SK-N-MC (cell line): ENCODE measurements around the gene LRRC71.

Experiments
- EZH2 ChIP-seq: fragments of 200-600 bp; sonication (generic); IDR thresholded peaks from one replicate; pipeline ENCODE4 v1.6.1; 2017; ENCODE audit warnings: antibody characterized with exemption
- POLR2AphosphoS5 ChIP-seq: IDR thresholded peaks from 2 replicates; pipeline ENCODE4 v1.6.1; 2012; ENCODE audit warnings: mild to moderate bottlenecking, low read depth, low read length, borderline replicate concordance

DNA sequence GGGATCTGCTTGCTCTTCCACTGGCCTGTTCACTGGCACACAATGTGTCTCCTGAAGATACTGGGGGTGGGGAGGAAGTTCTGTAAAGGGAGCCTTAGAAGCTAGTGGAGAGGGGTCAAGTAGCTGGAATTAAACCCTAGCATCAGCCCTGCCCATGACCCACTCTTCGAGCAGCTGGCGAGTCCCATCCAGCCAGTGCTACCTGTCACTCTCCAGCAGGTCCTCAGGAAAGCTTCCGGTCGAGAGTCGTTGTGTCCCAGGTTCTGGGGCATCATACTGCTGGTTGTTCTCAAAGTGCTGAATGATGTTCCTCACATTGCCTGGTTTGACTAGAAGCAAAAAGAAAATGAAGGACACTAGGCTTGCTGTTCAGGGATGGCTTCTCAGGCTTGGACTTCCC lies 30.9 kb downstream of the LRRC71 start:
- no peak for TF ChIP-seq POLR2AphosphoS5
- no peak for TF ChIP-seq EZH2
